ENCODE data around the gene ANGPT4. TPM values are rescaled to one million over a fixed set of nuclear protein-coding genes. Genes with fewer than 3 reads are reported as not detected.

ANGPT4 gene
- total RNA-seq, 4 donors from 2014 or later, result 0.56 to 2.1 (median 0.71) TPM

DNA sequence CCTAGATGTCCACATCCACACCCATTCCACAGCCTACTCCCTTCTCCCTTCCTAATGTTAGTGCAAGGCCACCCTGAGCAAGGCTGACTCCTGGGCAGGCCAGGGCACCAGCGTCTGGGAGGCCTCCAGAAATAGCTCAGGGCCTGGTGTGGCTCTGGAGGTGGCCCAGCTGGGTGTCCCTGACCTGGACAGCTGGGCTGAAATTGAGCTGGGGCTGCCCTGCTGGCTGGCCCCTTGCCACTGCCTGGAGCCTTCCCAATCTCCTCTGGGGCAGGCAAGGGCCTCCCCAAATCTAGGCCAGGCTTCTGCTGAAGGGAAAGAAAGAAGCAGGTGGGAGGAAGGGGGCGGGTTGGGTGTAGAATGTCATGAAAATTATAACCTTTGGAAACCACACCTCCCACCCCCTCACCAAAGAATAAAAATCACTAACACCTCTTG, 80.5 kb downstream of the ANGPT4 start:
- Histone ChIP-seq H3K4me3 (no peak overlapping the region), H3K27ac (no peak overlapping the region), H3K27me3 (no peaks in the 10 kb centered on the region), H3K9me3 (no peaks in the 10 kb centered on the region), H3K4me1 (peaks cover 31% of the 10 kb centered on the region), H3K36me3 (no peaks in the 10 kb centered on the region)
- TF ChIP-seq POLR2A (IDR thresholded peaks at IDR 0.05), result no peak
- no peak for TF ChIP-seq POLR2AphosphoS5 (IDR thresholded peaks at IDR 0.05)
- TF ChIP-seq CTCF (IDR thresholded peaks at IDR 0.05), result no peak
- no peak for TF ChIP-seq EP300 (IDR thresholded peaks at IDR 0.05)
- WGBS, result 46% methylated on average over 2 of the region's 2 CpGs
- DNase-seq (ENCODE audit: low spot score in 2 of 2), result no peak

GRCh38 chr20:834151-834746, 81.9 kb downstream of the ANGPT4 start:
- H3K36me3 ChIP-seq, result no peaks in the 10 kb centered on the region
- 15% methylated on average over 18 of the region's 18 CpGs for WGBS
- no peak for TF ChIP-seq CTCF (IDR thresholded peaks at IDR 0.05)
- TF ChIP-seq POLR2A (IDR thresholded peaks at IDR 0.05), result no peak
- no peak for TF ChIP-seq EP300 (IDR thresholded peaks at IDR 0.05)
- TF ChIP-seq POLR2AphosphoS5 (IDR thresholded peaks at IDR 0.05), result no peak
- peak overlapping the region; percentile 65 for H3K4me3 ChIP-seq
- no peak for DNase-seq (ENCODE audit: low spot score in 2 of 2)
- H3K27me3 ChIP-seq, result no peaks in the 10 kb centered on the region
- H3K27ac ChIP-seq, result peak overlapping the region; percentile 35
- peaks cover 30% of the 10 kb centered on the region for H3K4me1 ChIP-seq
- no peaks in the 10 kb centered on the region for H3K9me3 ChIP-seq

DNA sequence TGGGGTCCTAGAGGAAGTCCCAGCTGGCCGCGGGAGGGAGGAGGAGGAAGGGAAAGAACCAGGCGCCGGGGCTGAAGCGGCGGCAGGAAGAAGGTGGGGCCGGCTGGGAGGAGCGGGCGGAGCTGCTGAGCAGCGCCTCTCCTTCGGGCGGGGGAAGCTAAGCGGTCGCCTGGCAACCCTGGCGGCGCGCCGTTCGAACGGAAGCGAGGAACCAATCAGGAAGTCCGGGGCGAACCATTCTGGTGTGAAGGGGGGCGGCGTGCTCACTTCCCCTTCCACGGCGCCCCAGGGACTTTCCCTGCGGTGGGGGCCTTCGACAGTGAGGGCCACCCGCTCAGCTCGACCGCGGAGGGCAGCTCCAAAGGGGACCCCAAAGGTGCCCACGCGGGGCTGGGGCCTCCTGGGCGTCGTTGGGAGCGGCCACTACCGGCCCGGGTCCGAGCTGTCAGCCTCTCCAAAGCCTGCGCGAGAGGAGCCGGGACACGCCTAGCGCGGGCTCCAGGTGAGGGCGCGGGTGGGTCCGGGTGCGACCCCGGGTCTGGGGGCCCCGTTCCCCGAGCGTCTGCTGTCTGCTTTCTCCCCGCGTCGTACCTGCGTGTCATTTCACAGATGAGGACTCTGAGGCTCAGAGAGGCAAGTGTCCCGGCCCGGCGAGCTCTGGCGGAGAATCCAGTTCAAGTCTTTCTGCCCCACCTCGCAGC, 82.5 kb downstream of the ANGPT4 start, which contains the start of gene FAM110A:
FAM110A (plus strand) TSS at position 266 of the 701 bp plus-strand sequence. CDS start 11,090 bp downstream, outside the sequence.
- Histone ChIP-seq H3K27me3 (no peaks in the 10 kb centered on the region), H3K9me3 (no peaks in the 10 kb centered on the region), H3K27ac (peak within 1 kb of the TSS; percentile 72), H3K4me3 (peak within 1 kb of the TSS; percentile 65), H3K4me1 (peaks cover 30% of the 10 kb centered on the region), H3K36me3 (no peaks in the 10 kb centered on the region)
- WGBS, result 2% methylated on average over 28 of the region's 64 CpGs
- no peak for TF ChIP-seq POLR2A (IDR thresholded peaks at IDR 0.05)
- TF ChIP-seq POLR2AphosphoS5 (IDR thresholded peaks at IDR 0.05), result peak in 1 of 3 donors; percentile 23
- TF ChIP-seq EP300 (IDR thresholded peaks at IDR 0.05), result no peak
- DNase-seq (ENCODE audit: low spot score in 2 of 2), result peak; percentile 96 to 98

DNA sequence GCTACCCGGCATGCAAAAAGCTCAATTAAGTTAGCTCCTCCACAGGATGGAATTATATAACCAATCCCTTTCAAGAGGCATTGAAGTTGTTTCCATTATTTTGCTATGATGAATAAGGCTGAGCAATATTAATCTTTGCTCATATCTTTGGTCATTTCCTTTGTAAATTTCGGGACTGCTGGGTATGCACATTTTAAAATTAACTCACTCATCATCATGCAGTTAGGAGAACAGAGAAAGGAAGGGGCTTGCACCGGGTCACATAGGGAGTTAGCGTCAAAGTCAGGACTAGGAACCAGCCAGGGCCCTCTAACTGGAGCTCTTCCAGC, 83.0 kb downstream of the ANGPT4 start:
- H3K36me3 ChIP-seq, result no peaks in the 10 kb centered on the region
- H3K4me3 ChIP-seq, result peak overlapping the region; percentile 65
- H3K27me3 ChIP-seq, result no peaks in the 10 kb centered on the region
- H3K9me3 ChIP-seq, result no peaks in the 10 kb centered on the region
- 5% methylated on average over 4 of the region's 4 CpGs for WGBS
- peaks cover 30% of the 10 kb centered on the region for H3K4me1 ChIP-seq
- H3K27ac ChIP-seq, result peak overlapping the region; percentile 72
- no peak for TF ChIP-seq POLR2A (IDR thresholded peaks at IDR 0.05)
- no peak for DNase-seq (ENCODE audit: low spot score in 2 of 2)

DNA sequence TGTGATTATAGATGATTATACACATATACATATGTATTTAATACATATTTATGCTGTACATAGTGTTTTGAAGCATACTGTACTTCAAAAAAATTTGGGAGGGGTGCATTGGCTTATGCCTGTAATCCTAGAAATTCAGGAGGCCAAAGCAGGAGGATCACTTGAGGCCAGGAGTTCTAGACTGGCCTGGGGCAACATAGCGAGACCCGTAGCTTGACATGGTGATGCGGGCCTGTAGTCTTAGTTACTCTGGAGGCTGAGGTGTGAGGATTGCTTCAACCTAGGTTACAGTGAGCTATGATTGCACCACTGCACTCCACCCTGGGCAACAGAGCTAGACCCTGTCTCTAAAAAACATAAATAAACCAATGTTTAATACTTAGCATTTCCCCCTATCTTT, 84.2 kb downstream of the ANGPT4 start:
- Histone ChIP-seq H3K36me3 (no peaks in the 10 kb centered on the region), H3K27ac (no peak overlapping the region), H3K4me3 (no peak overlapping the region), H3K27me3 (no peaks in the 10 kb centered on the region), H3K4me1 (peaks cover 30% of the 10 kb centered on the region), H3K9me3 (no peaks in the 10 kb centered on the region)
- TF ChIP-seq CTCF (IDR thresholded peaks at IDR 0.05), result no peak
- no peak for TF ChIP-seq EP300 (IDR thresholded peaks at IDR 0.05)
- no peak for TF ChIP-seq POLR2AphosphoS5 (IDR thresholded peaks at IDR 0.05)
- TF ChIP-seq POLR2A (IDR thresholded peaks at IDR 0.05), result no peak
- 86% methylated on average over 3 of the region's 3 CpGs for WGBS
- DNase-seq (ENCODE audit: low spot score in 2 of 2), result no peak

DNA sequence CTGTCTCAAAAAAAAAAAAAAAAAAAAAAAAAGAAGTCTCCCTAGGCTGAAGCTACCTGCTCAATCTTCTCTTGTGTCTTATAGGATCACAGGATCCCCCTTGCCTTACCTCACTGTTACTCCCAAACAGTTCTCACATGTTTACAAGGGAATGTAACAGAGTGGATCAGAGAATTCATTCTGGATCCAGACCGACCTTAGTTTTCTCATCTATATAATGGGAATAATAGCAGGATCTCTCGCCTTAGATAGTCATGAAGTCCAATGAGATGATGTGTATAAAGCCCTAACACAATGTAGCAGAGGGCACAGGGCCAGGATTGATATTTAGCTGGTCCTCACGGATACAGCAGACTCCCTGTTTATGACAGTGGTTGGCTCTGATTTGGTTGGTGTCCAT, 84.9 kb downstream of the ANGPT4 start:
- DNase-seq (ENCODE audit: low spot score in 2 of 2), result no peak
- TF ChIP-seq POLR2AphosphoS5 (IDR thresholded peaks at IDR 0.05) (no peak), EP300 (IDR thresholded peaks at IDR 0.05) (no peak), CTCF (IDR thresholded peaks at IDR 0.05) (no peak), POLR2A (IDR thresholded peaks at IDR 0.05) (no peak)
- Histone ChIP-seq H3K9me3 (no peaks in the 10 kb centered on the region), H3K27ac (no peak overlapping the region), H3K4me1 (peaks cover 29% of the 10 kb centered on the region), H3K4me3 (no peak overlapping the region), H3K36me3 (no peaks in the 10 kb centered on the region), H3K27me3 (no peaks in the 10 kb centered on the region)
- 83% methylated on average over 3 of the region's 3 CpGs for WGBS

Measured in suprapubic skin (tissue), 4 donors.